Measurements from ENCODE around the gene OSMR.

GRCh38 chr5:38858839-38859238 is 13.0 kb downstream of the OSMR start:
- TF ChIP-seq CTCF (conservative IDR thresholded peaks at IDR 0.05; ENCODE audit: low read depth in 2 of 2) (no peak), JUNB (IDR thresholded peaks at IDR 0.05; ENCODE audit: unreplicated experiment) (no peak)

Data from GM23338 (cell line).